Esophagus squamous epithelium (tissue), 5 donors: Measurements from ENCODE around the gene TFF2. TPM values are rescaled to one million over a fixed set of nuclear protein-coding genes. Genes with fewer than 3 reads are reported as not detected.

Experiments
- DNase-seq: peaks from one replicate; lab custom pipeline; 2025; lab: John Stamatoyannopoulos, UW
- H3K27ac ChIP-seq, 4 donors: fragments of 200-600 bp; sonication (generic); one replicate each; pipeline ENCODE4 v1.5.1; 2016 to 2019; ENCODE audit warnings: mild to moderate bottlenecking in 1 of 4
- H3K27me3 ChIP-seq, 4 donors: fragments of 200-600 bp; sonication (generic); 1 replicate in 3 of 4; 2 replicates in 1 of 4; pipeline versions ENCODE4 v1.5.1 to v1.6.0; 2017 to 2021; ENCODE audit warnings: antibody characterized with exemption in 1 of 4
- H3K36me3 ChIP-seq, 3 donors: fragments of 200-600 bp; sonication (generic); one replicate each; pipeline ENCODE4 v1.5.1; 2016 to 2019
- H3K4me1 ChIP-seq, 3 donors: fragments of 200-600 bp; sonication (generic); one replicate each; pipeline ENCODE4 v1.5.1; 2017 to 2019
- H3K4me3 ChIP-seq, 4 donors: fragments of 200-600 bp; sonication (generic); 1 replicate in 3 of 4; 2 replicates in 1 of 4; pipeline ENCODE4 v1.5.1; 2016 to 2019; ENCODE audit warnings: mild to moderate bottlenecking in 2 of 4, moderate library complexity in 1 of 4
- H3K9me3 ChIP-seq, 3 donors: fragments of 200-600 bp; sonication (generic); one replicate each; pipeline ENCODE4 v1.5.1; 2016 to 2019
- POLR2A ChIP-seq, 4 donors: fragments of 450-650 bp; IDR thresholded peaks; one replicate each; pipeline ENCODE4 v1.6.1; 2017; ENCODE audit warnings: antibody characterized with exemption in 4 of 4, mild to moderate bottlenecking in 4 of 4, moderate library complexity in 3 of 4
- WGBS, 2 donors: methylation state at CpG; one replicate each; pipeline ENCODE4 v1.1.5; 2018; 5-methylcytosine and 5-hydroxymethylcytosine counted together
- intact Hi-C: fragments of 100-400 bp; cut with DNase I; formaldehyde crosslinking; loops from one replicate; pipeline ENCODE4 v1.15.0; 2022
- total RNA-seq, 4 donors: library from RNA; depleted of rRNA; stranded (reverse); fragments of >200 nt; gene quantifications; one replicate each; pipeline ENCODE4 v1.1.0, GENCODE V29; 2016
- TF ChIP-seq, protein P1 (sequence below), 6 experiments: fragments of 450-650 bp in 4 of 6; fragments of 200-600 bp in 2 of 6; sonication (generic) in 2 of 6; IDR thresholded peaks; one replicate each; pipeline ENCODE4 v1.5.1; 2016 to 2019; ENCODE audit warnings: antibody characterized with exemption in 6 of 6, mild to moderate bottlenecking in 4 of 6, moderate library complexity in 4 of 6
- donor health status: DM: yes; HTN: yes; CAD: no.

Gene TFF2
- total RNA-seq, 4 donors from 2014 or later: 1.7 TPM; not detected in 3

DNA sequence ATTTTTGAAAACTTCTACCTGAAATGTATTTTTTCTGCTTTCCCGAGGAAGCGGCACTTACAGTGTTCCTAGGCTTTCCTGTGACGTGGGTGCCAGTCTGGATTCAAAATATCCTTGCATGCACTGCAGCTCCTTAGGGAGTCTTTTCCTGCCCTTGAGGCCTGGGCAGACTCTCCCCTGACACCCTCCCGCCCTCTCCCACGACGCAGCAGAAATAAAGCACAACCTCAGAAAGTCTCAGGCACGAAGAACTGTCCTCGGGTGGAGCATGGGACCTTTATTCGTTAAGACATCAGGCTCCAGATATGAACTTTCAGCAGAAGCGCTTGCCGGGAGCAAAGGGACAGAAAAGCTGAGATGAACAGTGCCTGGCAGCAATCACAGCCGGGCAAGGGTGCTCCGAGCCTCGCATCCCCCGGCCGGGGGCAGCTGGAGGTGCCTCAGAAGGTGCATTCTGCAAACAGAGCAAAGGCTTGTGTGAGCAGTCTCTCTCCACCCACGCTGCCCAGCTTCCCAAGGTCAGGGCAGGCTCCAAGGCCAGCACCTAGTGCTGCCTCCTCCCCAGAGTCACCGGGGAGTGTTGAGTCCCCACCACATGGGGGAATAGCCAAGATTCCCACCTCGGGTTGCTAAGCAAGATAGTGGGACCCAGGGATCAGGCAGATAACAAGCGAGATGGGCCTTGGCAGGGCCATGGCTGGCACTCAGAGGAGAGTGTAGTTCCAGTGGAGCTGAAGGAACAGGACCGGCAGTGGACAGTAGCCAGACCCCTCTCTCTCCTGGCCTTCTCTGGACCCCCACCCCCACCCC lies 38.8 kb downstream of the TFF2 start:
- Histone ChIP-seq H3K4me3 (no peak overlapping the region), H3K36me3 (no peaks in the 10 kb centered on the region), H3K27me3 (peaks cover 0 to 48% (median 0%) of the 10 kb centered on the region in 4 donors), H3K4me1 (peaks cover 6 to 19% (median 7%) of the 10 kb centered on the region in 3 donors), H3K27ac (no peak overlapping the region), H3K9me3 (no peaks in the 10 kb centered on the region)
- TF ChIP-seq, protein P1, sequence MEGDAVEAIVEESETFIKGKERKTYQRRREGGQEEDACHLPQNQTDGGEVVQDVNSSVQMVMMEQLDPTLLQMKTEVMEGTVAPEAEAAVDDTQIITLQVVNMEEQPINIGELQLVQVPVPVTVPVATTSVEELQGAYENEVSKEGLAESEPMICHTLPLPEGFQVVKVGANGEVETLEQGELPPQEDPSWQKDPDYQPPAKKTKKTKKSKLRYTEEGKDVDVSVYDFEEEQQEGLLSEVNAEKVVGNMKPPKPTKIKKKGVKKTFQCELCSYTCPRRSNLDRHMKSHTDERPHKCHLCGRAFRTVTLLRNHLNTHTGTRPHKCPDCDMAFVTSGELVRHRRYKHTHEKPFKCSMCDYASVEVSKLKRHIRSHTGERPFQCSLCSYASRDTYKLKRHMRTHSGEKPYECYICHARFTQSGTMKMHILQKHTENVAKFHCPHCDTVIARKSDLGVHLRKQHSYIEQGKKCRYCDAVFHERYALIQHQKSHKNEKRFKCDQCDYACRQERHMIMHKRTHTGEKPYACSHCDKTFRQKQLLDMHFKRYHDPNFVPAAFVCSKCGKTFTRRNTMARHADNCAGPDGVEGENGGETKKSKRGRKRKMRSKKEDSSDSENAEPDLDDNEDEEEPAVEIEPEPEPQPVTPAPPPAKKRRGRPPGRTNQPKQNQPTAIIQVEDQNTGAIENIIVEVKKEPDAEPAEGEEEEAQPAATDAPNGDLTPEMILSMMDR (IDR thresholded peaks at IDR 0.05): no peak
- TF ChIP-seq POLR2A (IDR thresholded peaks at IDR 0.05): no peak
- 78 to 79% methylated on average over 4 to 12 of the region's 21 CpGs for WGBS, 2 donors
- intact Hi-C loops: no loop called here
- no peak for DNase-seq

DNA sequence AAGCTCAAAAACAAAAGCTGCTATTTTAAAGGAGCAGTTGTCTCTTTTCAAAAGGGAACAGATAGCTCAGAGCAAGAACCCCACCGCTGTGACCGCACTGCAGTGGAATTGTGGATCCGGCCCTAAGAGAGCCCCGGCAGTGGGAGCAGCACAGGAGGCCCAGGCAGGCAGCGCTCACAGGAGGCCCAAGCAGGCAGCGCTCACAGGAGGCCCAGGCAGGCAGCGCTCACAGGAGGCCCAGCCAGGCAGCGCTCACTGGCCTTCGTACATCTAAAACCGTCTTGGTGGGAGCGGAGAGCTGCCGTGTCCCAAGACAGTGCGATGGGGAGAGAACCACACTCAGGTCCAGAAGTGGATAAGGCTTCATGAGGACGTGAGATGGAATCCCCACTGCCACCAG lies 39.6 kb downstream of the TFF2 start:
- no peak for DNase-seq
- 96 to 97% methylated on average over 4 to 13 of the region's 14 CpGs for WGBS, 2 donors
- intact Hi-C loops: no loop called here
- Histone ChIP-seq H3K27ac (no peak overlapping the region), H3K4me3 (no peak overlapping the region), H3K27me3 (peaks cover 0 to 57% (median 0%) of the 10 kb centered on the region in 4 donors), H3K4me1 (peaks cover 6 to 19% (median 7%) of the 10 kb centered on the region in 3 donors), H3K9me3 (no peaks in the 10 kb centered on the region), H3K36me3 (no peaks in the 10 kb centered on the region)
- TF ChIP-seq, protein P1 (IDR thresholded peaks at IDR 0.05): no peak
- TF ChIP-seq POLR2A (IDR thresholded peaks at IDR 0.05): no peak

DNA sequence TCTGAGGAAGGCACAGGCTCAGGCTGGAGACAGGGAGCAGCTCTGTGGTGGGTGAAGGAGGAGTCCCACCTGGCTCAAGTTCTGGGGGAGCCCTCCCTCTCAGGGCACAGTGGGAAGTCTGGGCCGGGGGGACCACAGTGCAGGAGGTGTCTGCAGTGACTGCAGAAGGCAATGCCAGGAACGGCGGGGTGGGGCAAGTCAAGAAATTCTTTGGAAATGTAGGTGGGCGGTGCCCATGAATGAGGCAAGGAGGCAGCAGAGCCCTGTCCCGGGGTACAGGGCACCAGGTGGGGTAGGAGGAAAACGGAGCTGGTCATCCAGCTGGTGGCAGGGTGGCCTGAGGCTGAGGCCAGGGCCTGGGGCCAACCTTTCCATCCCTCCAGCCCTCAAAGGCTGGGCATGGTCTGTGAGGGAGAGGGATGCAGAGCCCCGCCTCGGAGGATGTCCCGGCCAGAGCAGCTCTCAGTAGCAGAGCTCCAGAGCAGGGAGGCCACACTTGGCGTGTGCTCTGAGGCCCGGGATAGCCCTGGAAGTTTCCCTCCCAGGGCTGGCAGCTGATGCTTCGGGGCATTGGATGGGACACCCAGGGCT lies 40.3 kb downstream of the TFF2 start:
- no peak for DNase-seq
- H3K36me3 ChIP-seq: no peaks in the 10 kb centered on the region
- H3K27me3 ChIP-seq: peaks cover 0 to 63% (median 0%) of the 10 kb centered on the region in 4 donors
- H3K4me1 ChIP-seq: peaks cover 6 to 18% (median 7%) of the 10 kb centered on the region in 3 donors
- intact Hi-C loops: no loop called here
- no peak overlapping the region for H3K27ac ChIP-seq
- TF ChIP-seq POLR2A (IDR thresholded peaks at IDR 0.05): no peak
- TF ChIP-seq, protein P1 (IDR thresholded peaks at IDR 0.05): no peak
- no peaks in the 10 kb centered on the region for H3K9me3 ChIP-seq
- WGBS, 2 donors: 52 to 55% methylated on average over 6 to 8 of the region's 12 CpGs
- no peak overlapping the region for H3K4me3 ChIP-seq

DNA sequence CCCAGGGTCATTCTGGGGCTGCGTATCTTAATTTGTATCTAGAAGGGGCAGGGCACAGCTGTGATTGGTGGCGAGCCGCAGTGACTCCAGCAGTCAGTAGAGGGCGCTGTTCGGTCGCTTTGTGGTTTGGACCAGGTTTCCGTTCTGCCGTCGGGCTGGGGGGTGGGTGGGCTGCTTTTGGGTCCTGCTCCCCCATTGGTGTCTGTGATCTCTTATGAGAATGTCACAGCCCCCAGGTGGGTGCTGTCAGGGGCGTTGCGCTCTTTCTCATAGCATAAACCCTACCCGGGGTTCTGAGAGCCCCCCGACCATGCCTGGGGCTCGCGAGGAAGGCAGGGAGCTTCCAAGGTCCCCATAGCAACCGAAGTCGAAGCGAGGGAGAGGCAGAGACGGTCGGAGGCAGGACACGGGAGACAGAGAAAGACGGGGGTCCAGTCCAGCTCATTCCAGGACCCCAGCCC lies 41.0 kb downstream of the TFF2 start:
- Histone ChIP-seq H3K27ac (no peak overlapping the region), H3K4me1 (peaks cover 6 to 11% (median 7%) of the 10 kb centered on the region in 3 donors), H3K27me3 (peaks cover 0 to 70% (median 0%) of the 10 kb centered on the region in 4 donors), H3K36me3 (no peaks in the 10 kb centered on the region), H3K4me3 (no peak overlapping the region), H3K9me3 (no peaks in the 10 kb centered on the region)
- intact Hi-C loops: no loop called here
- DNase-seq: no peak
- WGBS, 2 donors: 4 to 10% methylated on average over 4 to 7 of the region's 22 CpGs
- TF ChIP-seq, protein P1 (IDR thresholded peaks at IDR 0.05): peak; percentile 48 to 75 (median 63)
- no peak for TF ChIP-seq POLR2A (IDR thresholded peaks at IDR 0.05)
